ENCODE measurements around the gene PTTG1IP. TPM values are rescaled to one million over a fixed set of nuclear protein-coding genes. Genes with fewer than 3 reads are reported as not detected.

PTTG1IP gene
- total and polyA plus RNA-seq, 4 experiments from 2014 or later: 84.8 to 110 (median 95.5) TPM

DNA sequence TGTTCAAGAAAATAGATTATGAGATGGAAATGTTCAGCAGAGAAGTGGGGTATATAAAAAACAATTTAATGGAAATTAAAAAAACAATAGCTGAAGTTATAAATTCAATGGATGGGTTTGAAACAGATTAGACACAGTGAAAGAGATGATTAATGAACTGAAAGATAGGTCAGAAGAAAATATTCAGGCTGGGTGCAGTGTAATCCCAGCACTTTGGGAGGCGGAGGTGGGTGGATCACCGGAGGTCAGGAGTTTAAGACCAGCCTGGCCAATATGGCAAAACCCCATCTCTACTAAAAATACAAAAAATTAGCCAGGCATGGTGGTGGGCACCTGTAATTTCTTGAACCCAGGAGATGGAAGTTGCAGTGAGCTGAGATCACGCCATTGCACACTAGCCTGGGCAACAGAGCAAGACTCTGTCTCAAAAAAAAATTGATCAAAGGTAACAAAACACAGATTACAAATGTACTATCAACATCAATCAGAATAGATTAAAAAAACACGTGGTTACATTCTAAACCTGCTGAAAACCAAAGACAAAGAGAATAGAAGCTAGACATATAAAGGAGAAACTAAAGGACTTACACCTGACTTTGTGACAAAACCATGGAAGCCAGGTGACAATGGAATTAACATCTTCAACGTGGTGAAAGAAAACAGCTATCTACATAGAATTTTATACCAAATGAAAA, 50.9 kb downstream of the PTTG1IP start:
- DNase-seq: no peak
- Mint-ChIP-seq H3K27me3 (no peaks in the 10 kb centered on the region), H3K4me1 (peaks cover 1 to 9% (median 4%) of the 10 kb centered on the region in 4 donors), H3K9me3 (peaks cover 1 to 36% (median 23%) of the 10 kb centered on the region in 8 donors), H3K27ac (peak overlapping the region in 1 of 7 donors; percentile 5), H3K4me3 (no peak overlapping the region), H3K36me3 (peaks cover 0 to 4% of the 10 kb centered on the region in 2 donors)
- Histone ChIP-seq H3K27ac (ENCODE audit: low read depth, low read length) (no peak overlapping the region), H3K36me3 (ENCODE audit: insufficient read depth, low read length) (no peaks in the 10 kb centered on the region), H3K4me3 (ENCODE audit: low read length in 2 of 2) (no peak overlapping the region), H3K9me3 (ENCODE audit: control insufficient read depth in 1 of 2, low read length in 2 of 2) (peaks cover 0 to 5% of the 10 kb centered on the region in 2 donors), H3K4me1 (ENCODE audit: insufficient read depth, low read length) (peaks cover 6% of the 10 kb centered on the region), H3K27me3 (ENCODE audit: insufficient read depth, low read length) (no peaks in the 10 kb centered on the region)
- intact Hi-C loops (cut with micrococcal nuclease): no loop called here
- POLR2A ChIA-PET (ENCODE audit: partially characterized antibody): interaction anchor here (0.6 kb wide), 1 partner anchor 59 kb away, joined by 3 read pairs; no protein-coding TSS in a partner anchor
- CTCF ChIA-PET (ENCODE audit: partially characterized antibody): interaction anchor here (1.0 to 1.4 kb wide), 2 partner anchors 22 to 24 kb away, joined by 3 to 6 read pairs; no protein-coding TSS in a partner anchor

DNA sequence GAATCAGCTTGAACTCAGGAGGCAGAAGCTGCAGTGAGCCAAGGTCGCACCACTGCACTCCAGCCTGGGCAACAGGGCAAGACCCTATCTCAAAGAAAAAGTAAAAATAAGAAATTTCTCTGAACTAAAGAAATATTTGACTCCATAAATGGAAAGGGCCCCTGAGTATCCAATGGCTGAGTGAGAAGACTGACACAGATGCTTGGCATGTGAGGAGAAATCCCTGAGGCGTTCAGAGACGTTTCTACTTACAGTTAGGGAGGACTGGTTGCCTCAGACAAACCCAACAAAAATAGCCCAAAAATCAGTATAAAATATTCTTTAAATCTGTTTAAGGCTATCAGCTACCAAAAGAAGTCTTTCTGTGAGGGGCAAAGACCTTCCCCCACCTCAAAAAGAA, 52.6 kb downstream of the PTTG1IP start:
- H3K36me3 Mint-ChIP-seq: peaks cover 2 to 4% of the 10 kb centered on the region in 2 donors
- ChIA-PET CTCF (ENCODE audit: partially characterized antibody) (interaction anchor here (2.0 kb wide), 1 partner anchor 20 kb away, joined by 5 read pairs; the partner anchor contains the start of gene UBE2G2), POLR2A (ENCODE audit: partially characterized antibody) (interaction anchor here (5.1 kb wide), 1 partner anchor 53 kb away, joined by 52 read pairs; the partner anchor contains the start of gene PTTG1IP)
- H3K4me1 ChIP-seq (ENCODE audit: insufficient read depth, low read length): peaks cover 16% of the 10 kb centered on the region
- H3K27me3 ChIP-seq (ENCODE audit: insufficient read depth, low read length): no peaks in the 10 kb centered on the region
- no peaks in the 10 kb centered on the region for H3K27me3 Mint-ChIP-seq
- H3K4me1 Mint-ChIP-seq: peaks cover 1 to 19% (median 12%) of the 10 kb centered on the region in 4 donors
- H3K4me3 Mint-ChIP-seq: no peak overlapping the region
- H3K27ac Mint-ChIP-seq: peak overlapping the region in 1 of 7 donors; percentile 81
- intact Hi-C loops (cut with micrococcal nuclease): no loop called here
- H3K27ac ChIP-seq (ENCODE audit: low read depth, low read length): no peak overlapping the region
- peaks cover 0 to 29% (median 18%) of the 10 kb centered on the region in 8 donors for H3K9me3 Mint-ChIP-seq
- no peak for DNase-seq
- no peak overlapping the region for H3K4me3 ChIP-seq (ENCODE audit: low read length in 2 of 2)
- H3K9me3 ChIP-seq (ENCODE audit: control insufficient read depth in 1 of 2, low read length in 2 of 2): peaks cover 0 to 5% of the 10 kb centered on the region in 2 donors
- no peaks in the 10 kb centered on the region for H3K36me3 ChIP-seq (ENCODE audit: insufficient read depth, low read length)

DNA sequence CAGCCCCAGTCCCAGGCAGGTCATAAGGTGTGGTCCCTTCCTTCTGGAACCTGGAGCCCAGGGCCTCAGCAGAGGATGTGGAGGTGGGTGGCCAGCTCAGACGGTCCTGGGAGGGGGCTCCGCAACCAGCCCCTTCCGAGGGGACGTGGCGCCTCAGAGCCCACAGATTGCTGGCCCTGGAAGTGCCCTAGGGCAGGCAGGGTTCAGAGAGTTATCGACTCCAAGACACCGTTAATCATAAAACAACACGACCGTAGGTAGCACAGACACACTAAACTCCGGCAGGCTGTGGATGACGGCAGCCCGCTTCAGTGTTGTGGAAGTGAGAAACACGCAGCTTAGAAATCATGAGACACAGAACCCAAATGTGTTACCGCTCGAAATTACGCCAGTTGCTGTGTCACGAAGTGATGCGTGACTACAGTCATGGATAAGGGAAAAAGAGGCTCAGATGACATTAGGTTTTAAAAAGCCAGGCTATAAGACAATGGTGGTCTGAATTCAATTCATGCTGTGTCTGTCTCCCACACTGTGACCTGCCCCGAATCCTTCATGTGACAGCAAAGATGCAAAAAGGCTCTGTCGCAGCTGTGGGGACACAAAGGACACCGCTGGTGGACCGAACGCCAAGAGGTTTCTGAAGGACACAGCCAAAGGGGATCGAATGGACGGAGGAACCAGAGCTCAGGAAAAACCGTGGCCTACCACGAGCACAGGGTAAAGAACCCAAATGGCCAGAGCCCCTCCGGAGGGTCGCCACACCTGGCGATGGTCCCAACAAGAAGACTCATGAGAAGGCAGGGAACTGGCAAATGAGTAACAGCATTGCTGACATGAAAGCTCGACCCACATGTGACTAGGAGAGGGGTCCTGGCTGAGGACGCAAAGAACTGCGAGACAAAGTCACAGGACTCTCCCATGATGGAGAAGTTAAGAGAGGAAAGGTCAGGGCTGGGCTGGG, 53.9 kb downstream of the PTTG1IP start:
- peaks cover 0 to 29% (median 18%) of the 10 kb centered on the region in 8 donors for H3K9me3 Mint-ChIP-seq
- Histone ChIP-seq H3K4me1 (ENCODE audit: insufficient read depth, low read length) (peaks cover 16% of the 10 kb centered on the region), H3K27me3 (ENCODE audit: insufficient read depth, low read length) (no peaks in the 10 kb centered on the region), H3K4me3 (ENCODE audit: low read length in 2 of 2) (no peak overlapping the region), H3K27ac (ENCODE audit: low read depth, low read length) (no peak overlapping the region), H3K36me3 (ENCODE audit: insufficient read depth, low read length) (no peaks in the 10 kb centered on the region), H3K9me3 (ENCODE audit: control insufficient read depth in 1 of 2, low read length in 2 of 2) (peaks cover 0 to 5% of the 10 kb centered on the region in 2 donors)
- ChIA-PET POLR2A (ENCODE audit: partially characterized antibody) (interaction anchor here (1.1 to 5.1 kb wide), 2 partner anchors 54 to 98 kb away, joined by 3 to 52 read pairs; partner anchors contain the start of gene PTTG1IP), CTCF (ENCODE audit: partially characterized antibody) (interaction anchor here (2.0 kb wide), 1 partner anchor 18 kb away, joined by 5 read pairs; the partner anchor contains the start of gene UBE2G2)
- peaks cover 1 to 28% (median 18%) of the 10 kb centered on the region in 4 donors for H3K4me1 Mint-ChIP-seq
- no peak for DNase-seq
- peak overlapping the region; percentile 46 to 81 (median 75) for H3K27ac Mint-ChIP-seq
- peak overlapping the region; percentile 31 to 76 (median 66) for H3K4me3 Mint-ChIP-seq
- no peaks in the 10 kb centered on the region for H3K27me3 Mint-ChIP-seq
- H3K36me3 Mint-ChIP-seq: peaks cover 4% of the 10 kb centered on the region in 2 donors
- intact Hi-C loops (cut with micrococcal nuclease): loop anchor here (10.0 kb wide), 2 partner anchors 485 to 825 kb away; partner anchors contain the start of genes CFAP410 and PCBP3

DNA sequence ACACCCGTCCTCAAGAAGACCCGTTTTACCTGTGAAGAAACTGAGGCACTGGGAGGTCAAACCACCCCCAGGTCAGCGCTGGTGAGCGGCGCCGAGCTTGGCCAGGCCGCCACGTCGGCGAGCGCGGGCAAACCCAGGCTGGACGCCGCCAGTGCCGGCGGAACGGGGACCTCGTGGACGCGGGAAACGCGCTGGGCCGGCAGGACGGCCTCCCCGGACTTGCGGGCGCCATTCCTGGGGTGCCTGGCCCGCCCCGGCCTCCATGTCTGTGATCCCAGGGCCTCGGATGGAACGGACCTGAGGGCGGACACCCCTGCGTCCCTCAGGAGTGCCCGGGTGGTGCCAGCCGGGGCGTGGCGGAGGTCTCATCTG, 54.9 kb downstream of the PTTG1IP start:
- Mint-ChIP-seq H3K27me3 (no peaks in the 10 kb centered on the region), H3K9me3 (peaks cover 0 to 27% (median 16%) of the 10 kb centered on the region in 8 donors), H3K27ac (peak overlapping the region in 2 of 7 donors; percentile 77 to 81), H3K4me3 (peak overlapping the region in 6 of 8 donors; percentile 55 to 76 (median 66)), H3K36me3 (peaks cover 1 to 7% of the 10 kb centered on the region in 2 donors), H3K4me1 (peaks cover 0 to 30% (median 18%) of the 10 kb centered on the region in 4 donors)
- intact Hi-C loops (cut with micrococcal nuclease): loop anchor here (10.0 kb wide), 2 partner anchors 484 to 826 kb away; partner anchors contain the start of genes CFAP410 and PCBP3
- H3K4me1 ChIP-seq (ENCODE audit: insufficient read depth, low read length): peaks cover 16% of the 10 kb centered on the region
- DNase-seq: no peak
- ChIA-PET CTCF (ENCODE audit: partially characterized antibody) (no interaction called here), POLR2A (ENCODE audit: partially characterized antibody) (interaction anchor here (1.1 to 5.1 kb wide), 3 partner anchors 55 to 161 kb away, joined by 3 to 52 read pairs (median 3); partner anchors contain the start of genes KRTAP12-3 and PTTG1IP)
- no peaks in the 10 kb centered on the region for H3K27me3 ChIP-seq (ENCODE audit: insufficient read depth, low read length)
- H3K36me3 ChIP-seq (ENCODE audit: insufficient read depth, low read length): no peaks in the 10 kb centered on the region
- H3K9me3 ChIP-seq (ENCODE audit: control insufficient read depth in 1 of 2, low read length in 2 of 2): peaks cover 0 to 5% of the 10 kb centered on the region in 2 donors
- peak overlapping the region; percentile 70 for H3K27ac ChIP-seq (ENCODE audit: low read depth, low read length)
- peak overlapping the region; percentile 47 to 57 for H3K4me3 ChIP-seq (ENCODE audit: low read length in 2 of 2)

DNA sequence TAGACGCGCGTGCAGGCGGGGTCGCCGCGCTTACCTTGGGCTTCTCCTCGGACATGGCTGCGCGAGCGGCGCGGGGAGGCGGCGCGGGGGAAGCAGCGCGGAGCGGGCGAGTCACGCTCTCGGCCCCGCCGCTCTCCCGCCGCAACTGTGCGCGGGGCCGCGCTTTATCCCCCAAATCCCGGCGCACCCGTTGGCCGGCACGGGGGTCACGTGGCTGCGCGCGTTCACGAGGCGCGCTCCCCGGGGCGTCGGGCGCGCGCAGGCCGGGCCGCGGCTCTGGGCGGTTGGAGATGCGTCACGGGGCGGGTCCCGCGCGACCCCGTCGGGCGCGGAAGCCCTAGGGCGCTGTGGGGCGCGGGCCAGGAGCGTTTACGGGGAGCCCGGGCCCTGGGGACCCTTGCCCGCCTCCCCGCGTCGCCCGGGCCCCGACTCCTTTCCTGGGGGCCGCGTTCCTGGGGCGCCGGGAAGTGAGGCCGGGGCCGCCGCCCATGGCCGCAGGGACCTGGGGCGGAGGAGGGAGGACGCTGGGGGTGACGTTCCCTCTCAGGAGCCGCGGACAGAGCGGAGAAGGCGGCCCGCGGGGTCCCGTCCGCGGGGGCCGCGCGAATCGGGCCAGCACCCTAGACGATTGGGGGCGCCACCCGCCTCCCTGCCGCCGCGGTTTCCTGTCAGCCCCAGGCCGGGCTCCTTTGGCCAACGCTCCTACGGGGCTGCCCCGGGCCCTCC, 55.4 kb downstream of the PTTG1IP start, which contains the start of gene SUMO3:
SUMO3 (minus strand) TSS at position 149 of the 726 bp plus-strand sequence; CDS start at position 55, 94 bp downstream.
- no peaks in the 10 kb centered on the region for H3K36me3 ChIP-seq (ENCODE audit: insufficient read depth, low read length)
- Mint-ChIP-seq H3K27ac (peak within 1 kb of the TSS; percentile 17 to 81 (median 75)), H3K4me1 (peaks cover 0 to 34% (median 16%) of the 10 kb centered on the region in 4 donors), H3K9me3 (peaks cover 0 to 23% (median 11%) of the 10 kb centered on the region in 8 donors), H3K36me3 (peaks cover 1 to 7% of the 10 kb centered on the region in 2 donors), H3K27me3 (no peaks in the 10 kb centered on the region), H3K4me3 (peak within 1 kb of the TSS; percentile 50 to 80 (median 68))
- POLR2A ChIA-PET (ENCODE audit: partially characterized antibody): interaction anchor here (0.8 to 5.1 kb wide), 12 partner anchors 10 to 479 kb away, joined by 3 to 52 read pairs (median 4); partner anchors contain the start of genes CFAP410, KRTAP12-3, PTTG1IP and SLX9
- H3K4me1 ChIP-seq (ENCODE audit: insufficient read depth, low read length): peaks cover 16% of the 10 kb centered on the region
- peak within 1 kb of the TSS; percentile 70 for H3K27ac ChIP-seq (ENCODE audit: low read depth, low read length)
- peaks cover 0 to 5% of the 10 kb centered on the region in 2 donors for H3K9me3 ChIP-seq (ENCODE audit: control insufficient read depth in 1 of 2, low read length in 2 of 2)
- H3K27me3 ChIP-seq (ENCODE audit: insufficient read depth, low read length): no peaks in the 10 kb centered on the region
- intact Hi-C loops (cut with micrococcal nuclease): loop anchor here (1.0 to 10.0 kb wide), 5 partner anchors 17 to 827 kb away; partner anchors contain the start of genes CFAP410, PCBP3, PTTG1IP and UBE2G2
- CTCF ChIA-PET (ENCODE audit: partially characterized antibody): interaction anchor here (0.6 to 1.0 kb wide), 3 partner anchors 12 to 308 kb away, joined by 3 to 4 read pairs (median 3); no protein-coding TSS in a partner anchor
- peak within 1 kb of the TSS; percentile 47 to 57 for H3K4me3 ChIP-seq (ENCODE audit: low read length in 2 of 2)
- peak; percentile 79 to 95 (median 91) for DNase-seq
